Uterus (tissue), 2 donors: ENCODE results near the gene IGFBP4.

Source experiments
- CTCF ChIP-seq, 4 experiments: fragments of 200-600 bp in 2 of 4; fragments of 450-650 bp in 2 of 4; sonication (generic) in 2 of 4; IDR thresholded peaks; one replicate each; pipeline ENCODE4 v1.5.1; 2016 to 2019; ENCODE audit warnings: antibody characterized with exemption in 4 of 4, mild to moderate bottlenecking in 2 of 4, moderate library complexity in 1 of 4
- POLR2A ChIP-seq, 2 donors: fragments of 450-650 bp; IDR thresholded peaks; one replicate each; pipeline ENCODE4 v1.6.1; 2016; ENCODE audit warnings: antibody characterized with exemption in 2 of 2, mild to moderate bottlenecking in 1 of 2, moderate library complexity in 1 of 2

- no peak for TF ChIP-seq CTCF (IDR thresholded peaks at IDR 0.05)
- TF ChIP-seq POLR2A (IDR thresholded peaks at IDR 0.05), result no peak
Measured at GRCh38 chr17:40431231-40431602, 12.0 kb upstream of the IGFBP4 start.
